Small intestine (tissue), 7 donors: ENCODE results near the gene STAT5A. TPM values are rescaled to one million over a fixed set of nuclear protein-coding genes. Genes with fewer than 3 reads are reported as not detected.

Source experiments
- DNase-seq, 2 donors: peaks; one replicate each; pipeline versions ENCODE4 v3.0.0 to v3.0.0-alpha.2; 2013
- FAIRE-seq: peaks from 2 replicates; lab custom pipeline; 2012; peaks lifted over from hg19 to GRCh38; lab: Jason Lieb, UNC
- H3K27ac ChIP-seq, 3 donors: one replicate each; pipeline ENCODE4 v1.5.1; 2013; ENCODE audit warnings: low read length in 2 of 3, mild to moderate bottlenecking in 2 of 3, control low read depth in 1 of 3, inconsistent platforms in 1 of 3, low read depth in 1 of 3, moderate library complexity in 1 of 3
- H3K27me3 ChIP-seq, 3 donors: one replicate each; pipeline ENCODE4 v1.6.1; 2013; ENCODE audit warnings: low read length in 3 of 3, inconsistent platforms in 1 of 3; ENCODE audit not compliant: control insufficient read depth in 3 of 3, insufficient read depth in 3 of 3
- H3K36me3 ChIP-seq, 3 donors: one replicate each; pipeline ENCODE4 v1.6.1; 2013; ENCODE audit warnings: low read length in 3 of 3, inconsistent platforms in 1 of 3, low read depth in 1 of 3, mild to moderate bottlenecking in 1 of 3, moderate library complexity in 1 of 3; ENCODE audit not compliant: control insufficient read depth in 3 of 3, insufficient read depth in 2 of 3
- H3K4me1 ChIP-seq, 3 donors: one replicate each; pipeline ENCODE4 v1.6.1; 2013; ENCODE audit warnings: low read length in 2 of 3, inconsistent platforms in 1 of 3, low read depth in 1 of 3, mild to moderate bottlenecking in 1 of 3, moderate library complexity in 1 of 3; ENCODE audit not compliant: control insufficient read depth in 3 of 3, insufficient read depth in 2 of 3
- H3K4me3 ChIP-seq, 3 donors: one replicate each; pipeline ENCODE4 v1.5.1; 2013; ENCODE audit warnings: low read length in 3 of 3, control low read depth in 1 of 3, inconsistent platforms in 1 of 3, low read depth in 1 of 3, mild to moderate bottlenecking in 1 of 3, moderate library complexity in 1 of 3
- H3K9me3 ChIP-seq, 2 donors: one replicate each; pipeline ENCODE4 v1.6.1; 2013; ENCODE audit warnings: low read depth in 1 of 2, low read length in 1 of 2; ENCODE audit not compliant: control insufficient read depth in 2 of 2, insufficient read depth in 1 of 2
- WGBS, 3 donors: extraction: QIAGEN DNeasy Blood & Tissue Kit; methylation state at CpG; one replicate each; pipeline ENCODE4 v1.1.7; 2013; 5-methylcytosine and 5-hydroxymethylcytosine counted together
- polyA plus RNA-seq, 4 donors: library from polyadenylated mRNA; stranded (reverse) in 3 of 4; unstranded in 1 of 4; fragments of 200-250 nt in 3 of 4; fragments of 120-200 nt in 1 of 4; gene quantifications; one replicate each; pipeline versions ENCODE4 v1.2.1 to v1.2.3, GENCODE V29; 2013
- donor health status: healthy with polysubstance abuse.
- donor health status: control.
- donor health status: control.
- donor health status: Bipolar disorder and iron deficiency.
- donor health status: healthy.

The STAT5A gene
- polyA plus RNA-seq, 4 donors, result 2.7 to 18.3 (median 12.1) TPM

- H3K27me3 ChIP-seq, result no peaks in the 10 kb centered on the region
- no peak for DNase-seq
- no peak for FAIRE-seq
- 89 to 94% (median 91%) methylated on average over 5 of the region's 5 CpGs for WGBS, 3 donors
- H3K27ac ChIP-seq, result no peak overlapping the region
- no peaks in the 10 kb centered on the region for H3K9me3 ChIP-seq
- H3K36me3 ChIP-seq, result no peaks in the 10 kb centered on the region
- no peak overlapping the region for H3K4me3 ChIP-seq
- peaks cover 0 to 23% (median 5%) of the 10 kb centered on the region in 3 donors for H3K4me1 ChIP-seq
These were observed 4.3 kb upstream of the STAT5A start for GRCh38 chr17:42284024-42284369.

GRCh38 chr17:42284566-42284965 is 3.7 kb upstream of the STAT5A start:
- no peak overlapping the region for H3K4me3 ChIP-seq
- no peak for DNase-seq
- no peak overlapping the region for H3K27ac ChIP-seq
- H3K4me1 ChIP-seq, result peaks cover 0 to 23% (median 6%) of the 10 kb centered on the region in 3 donors
- no peaks in the 10 kb centered on the region for H3K9me3 ChIP-seq
- no peaks in the 10 kb centered on the region for H3K27me3 ChIP-seq
- 88 to 94% (median 90%) methylated on average over 7 of the region's 7 CpGs for WGBS, 3 donors
- no peaks in the 10 kb centered on the region for H3K36me3 ChIP-seq
- no peak for FAIRE-seq

DNA sequence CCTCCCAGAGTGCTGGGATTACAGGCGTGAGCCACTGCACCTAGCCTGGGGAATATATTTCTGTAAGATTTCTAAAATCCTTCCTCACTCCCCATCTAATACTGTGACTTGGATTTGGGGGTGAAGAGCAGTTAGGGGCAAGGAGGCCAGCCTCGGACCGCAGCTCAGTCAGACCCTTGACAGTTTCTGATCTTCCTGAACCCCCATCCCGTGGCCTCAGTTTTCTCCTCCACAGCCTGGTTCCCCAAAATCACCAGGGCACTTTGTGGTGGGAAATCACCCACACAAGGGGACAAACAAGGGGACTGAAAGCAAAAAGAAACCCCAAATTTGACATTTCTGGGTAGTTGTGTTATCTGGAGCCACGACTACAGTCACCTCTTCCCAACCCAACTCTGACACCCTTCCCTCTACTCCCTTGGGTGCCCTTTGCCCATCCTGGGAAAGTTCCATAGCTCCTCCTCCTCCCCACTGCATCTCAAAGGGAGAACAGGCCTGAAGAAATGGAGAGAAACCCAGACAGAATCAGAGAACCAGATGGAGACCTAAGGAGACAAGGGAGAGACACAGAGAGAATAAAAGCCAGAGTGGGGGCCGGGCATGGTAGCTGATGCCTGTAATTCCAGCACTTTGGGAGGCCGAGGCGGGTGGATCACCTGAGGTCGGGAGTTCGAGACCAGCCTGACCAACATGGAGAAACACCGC is 2.8 kb upstream of the STAT5A start:
- H3K4me3 ChIP-seq, result no peak overlapping the region
- no peak overlapping the region for H3K27ac ChIP-seq
- 88 to 90% (median 90%) methylated on average over 11 of the region's 11 CpGs for WGBS, 3 donors
- H3K4me1 ChIP-seq, result peaks cover 0 to 23% (median 8%) of the 10 kb centered on the region in 3 donors
- no peaks in the 10 kb centered on the region for H3K36me3 ChIP-seq
- no peak for FAIRE-seq
- DNase-seq, result peak in 1 of 2 donors; percentile 22
- H3K27me3 ChIP-seq, result no peaks in the 10 kb centered on the region
- no peaks in the 10 kb centered on the region for H3K9me3 ChIP-seq

DNA sequence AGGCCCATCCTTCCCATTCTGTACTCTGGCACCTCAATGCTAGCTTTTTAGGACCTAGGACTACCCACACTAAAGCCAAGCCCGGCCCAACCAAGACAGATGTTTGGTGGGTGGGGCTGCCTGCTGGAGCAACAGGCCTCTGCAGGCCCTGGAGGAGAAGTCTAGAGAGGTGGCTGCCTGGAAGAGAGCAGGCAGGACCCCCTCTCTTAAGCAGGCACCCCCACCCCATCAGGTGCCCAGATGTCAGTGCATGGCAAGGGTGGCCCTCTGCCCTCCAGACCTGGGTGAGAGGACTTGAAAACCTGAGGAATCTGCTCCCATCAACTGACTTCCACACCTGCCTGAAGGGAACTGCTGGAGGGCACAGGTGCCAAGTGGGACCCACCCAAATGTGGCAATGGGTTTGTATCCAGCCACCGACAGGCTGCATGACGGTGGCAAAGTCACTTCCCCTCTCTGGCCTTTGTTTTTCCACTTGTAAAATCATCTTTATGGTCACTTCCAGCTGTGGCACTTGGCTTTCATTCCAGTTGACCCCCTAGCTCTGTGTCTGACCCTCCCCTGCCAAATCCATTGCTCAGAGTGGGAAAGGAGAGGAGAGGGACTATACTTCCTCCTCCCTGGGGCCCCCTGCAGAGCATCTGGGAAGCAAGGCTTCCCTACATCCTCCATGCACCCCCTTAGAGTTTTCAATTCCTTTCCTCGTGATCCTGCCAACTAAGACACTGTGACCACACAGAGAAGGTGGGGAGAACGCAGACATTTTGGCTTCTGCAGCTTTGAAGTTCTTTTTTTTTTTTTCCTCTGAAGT is 1.7 kb upstream of the STAT5A start:
- FAIRE-seq (no peak), DNase-seq (no peak)
- Histone ChIP-seq H3K9me3 (no peaks in the 10 kb centered on the region), H3K36me3 (no peaks in the 10 kb centered on the region), H3K27ac (peak overlapping the region in 1 of 3 donors; percentile 45), H3K4me1 (peaks cover 0 to 23% (median 8%) of the 10 kb centered on the region in 3 donors), H3K27me3 (no peaks in the 10 kb centered on the region), H3K4me3 (no peak overlapping the region)
- WGBS, 3 donors, result 45 to 59% (median 49%) methylated on average over 5 of the region's 5 CpGs

DNA sequence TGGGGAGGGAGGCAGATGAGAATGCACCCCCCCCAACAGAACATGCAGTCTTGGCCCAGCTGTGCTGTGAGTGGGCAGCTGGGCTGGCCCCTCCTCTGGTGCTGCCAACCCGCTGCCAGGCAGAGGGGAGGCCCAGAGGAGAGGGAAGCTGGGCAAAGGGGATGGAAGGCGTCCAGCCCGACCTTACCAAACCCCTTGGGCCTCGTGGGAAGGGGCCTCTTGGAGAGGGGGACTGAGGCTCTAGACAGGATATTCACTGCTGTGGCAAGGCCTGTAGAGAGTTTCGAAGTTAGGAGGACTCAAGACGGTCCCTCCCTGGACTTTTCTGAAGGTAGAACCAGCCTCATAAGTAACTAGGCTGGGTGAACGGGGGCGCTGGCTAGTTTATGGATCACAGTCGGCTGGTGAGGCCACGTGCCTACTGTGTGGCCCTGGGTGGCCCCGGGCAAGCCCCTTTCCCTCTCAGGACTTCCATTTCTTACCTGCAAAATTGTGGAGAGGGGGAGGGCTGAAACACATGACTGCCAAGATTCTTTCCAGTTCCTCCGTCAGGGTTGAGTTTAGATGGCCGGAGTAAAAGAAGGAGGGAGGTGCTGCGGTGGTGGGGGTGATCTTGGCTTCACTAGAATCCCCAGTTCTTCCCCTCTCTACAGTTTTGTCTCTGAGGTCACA is 857 bp upstream of the STAT5A start:
- H3K27me3 ChIP-seq, result no peaks in the 10 kb centered on the region
- peak overlapping the region; percentile 49 to 67 (median 57) for H3K4me3 ChIP-seq
- DNase-seq, result no peak
- 31 to 55% (median 52%) methylated on average over 13 to 14 of the region's 14 CpGs for WGBS, 3 donors
- H3K9me3 ChIP-seq, result no peaks in the 10 kb centered on the region
- FAIRE-seq, result no peak
- peaks cover 0 to 7% (median 0%) of the 10 kb centered on the region in 3 donors for H3K36me3 ChIP-seq
- H3K4me1 ChIP-seq, result peaks cover 0 to 23% (median 8%) of the 10 kb centered on the region in 3 donors
- peak overlapping the region in 1 of 3 donors; percentile 82 for H3K27ac ChIP-seq

DNA sequence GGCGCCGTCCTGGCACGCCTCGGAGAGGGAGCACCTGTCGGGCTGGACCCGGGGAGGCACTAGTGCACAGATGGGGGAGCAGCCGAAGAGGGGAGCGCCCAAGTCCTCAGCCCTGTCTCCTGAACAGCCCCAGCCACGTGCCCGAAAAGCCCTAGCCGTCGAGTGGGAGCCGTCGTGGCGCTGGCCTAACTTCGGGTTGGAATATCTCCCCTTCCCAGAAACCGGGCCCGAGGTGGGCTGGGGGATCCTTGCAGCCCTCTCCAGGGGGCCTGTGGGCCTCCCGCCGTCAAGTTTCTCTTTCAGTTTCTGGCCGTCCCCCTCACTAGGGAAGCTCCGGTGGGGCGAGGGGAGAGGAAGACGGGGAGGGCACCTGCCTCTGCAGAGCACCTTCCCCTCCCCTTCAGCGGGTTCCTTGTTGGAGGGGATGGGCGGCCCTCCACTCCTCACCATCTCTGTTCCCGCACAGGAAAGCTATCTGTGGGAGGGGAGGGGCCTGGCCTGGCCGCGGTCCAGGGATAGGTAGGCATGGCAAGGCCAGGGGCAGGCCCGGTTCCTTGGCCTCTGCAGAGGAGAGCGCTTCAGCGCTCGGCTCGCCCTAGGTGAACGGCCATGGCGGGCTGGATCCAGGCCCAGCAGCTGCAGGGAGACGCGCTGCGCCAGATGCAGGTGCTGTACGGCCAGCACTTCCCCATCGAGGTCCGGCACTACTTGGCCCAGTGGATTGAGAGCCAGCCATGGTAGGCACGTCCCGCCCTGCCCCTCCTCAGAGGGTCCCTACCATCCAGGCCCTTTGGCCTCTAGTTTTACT is 709 bp downstream of the STAT5A start:
- peak; percentile 38 to 55 for DNase-seq
- peaks cover 0 to 23% (median 8%) of the 10 kb centered on the region in 3 donors for H3K4me1 ChIP-seq
- no peak for FAIRE-seq
- peak overlapping the region; percentile 49 to 67 (median 57) for H3K4me3 ChIP-seq
- WGBS, 3 donors, result 10 to 26% (median 13%) methylated on average over 37 to 44 of the region's 44 CpGs
- peaks cover 0 to 10% (median 0%) of the 10 kb centered on the region in 3 donors for H3K36me3 ChIP-seq
- peak overlapping the region in 2 of 3 donors; percentile 65 to 82 for H3K27ac ChIP-seq
- H3K27me3 ChIP-seq, result no peaks in the 10 kb centered on the region
- no peaks in the 10 kb centered on the region for H3K9me3 ChIP-seq

DNA sequence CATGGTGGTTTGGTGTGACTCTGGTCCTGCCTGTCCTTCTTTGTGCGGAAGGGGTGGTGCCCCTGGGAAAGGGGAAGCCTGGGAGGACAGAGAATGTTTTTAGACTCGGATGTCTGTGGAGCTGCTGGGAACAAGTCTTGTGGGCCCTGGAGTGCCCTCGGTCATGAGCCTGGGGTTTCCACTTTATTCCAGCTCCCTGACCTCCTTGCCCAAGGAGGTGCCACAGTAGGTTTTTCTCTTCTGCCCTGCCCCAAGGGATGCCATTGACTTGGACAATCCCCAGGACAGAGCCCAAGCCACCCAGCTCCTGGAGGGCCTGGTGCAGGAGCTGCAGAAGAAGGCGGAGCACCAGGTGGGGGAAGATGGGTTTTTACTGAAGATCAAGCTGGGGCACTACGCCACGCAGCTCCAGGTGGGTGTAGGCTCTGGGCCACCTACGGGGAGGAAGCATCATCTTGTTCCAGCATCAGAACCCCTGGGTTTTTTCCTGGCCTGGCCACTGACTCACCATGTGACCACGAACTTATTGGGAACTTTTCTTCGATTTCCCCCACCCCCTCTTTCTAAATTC is 1.4 kb downstream of the STAT5A start:
- H3K27ac ChIP-seq, result peak overlapping the region in 1 of 3 donors; percentile 82

More for the DNA sequence above, 1.4 kb downstream of the STAT5A start:
- 70 to 84% (median 75%) methylated on average over 9 of the region's 9 CpGs for WGBS, 3 donors
- DNase-seq, result no peak
- no peak for FAIRE-seq
- H3K36me3 ChIP-seq, result peaks cover 0 to 14% (median 0%) of the 10 kb centered on the region in 3 donors
- H3K9me3 ChIP-seq, result no peaks in the 10 kb centered on the region
- H3K4me1 ChIP-seq, result peaks cover 0 to 23% (median 8%) of the 10 kb centered on the region in 3 donors
- H3K27me3 ChIP-seq, result no peaks in the 10 kb centered on the region
- H3K4me3 ChIP-seq, result peak overlapping the region in 1 of 3 donors; percentile 67
